Esophagus squamous epithelium (tissue), 4 donors: Measurements from ENCODE around the gene KCNH5.

ENCODE experiments used
- CTCF ChIP-seq, 6 experiments: fragments of 450-650 bp in 4 of 6; fragments of 200-600 bp in 2 of 6; sonication (generic) in 2 of 6; IDR thresholded peaks; one replicate each; pipeline ENCODE4 v1.5.1; 2016 to 2019; ENCODE audit warnings: antibody characterized with exemption in 6 of 6, mild to moderate bottlenecking in 4 of 6, moderate library complexity in 4 of 6
- POLR2A ChIP-seq, 4 donors: fragments of 450-650 bp; IDR thresholded peaks; one replicate each; pipeline ENCODE4 v1.6.1; 2017; ENCODE audit warnings: antibody characterized with exemption in 4 of 4, mild to moderate bottlenecking in 4 of 4, moderate library complexity in 3 of 4

- no peak for TF ChIP-seq CTCF (IDR thresholded peaks at IDR 0.05)
- TF ChIP-seq POLR2A (IDR thresholded peaks at IDR 0.05), result no peak
Measured at GRCh38 chr14:62914873-62915272, 130.4 kb downstream of the KCNH5 start.
